ENCODE measurements around the gene CLCN6. TPM values are rescaled to one million over a fixed set of nuclear protein-coding genes. Genes with fewer than 3 reads are reported as not detected.
A peak's percentile ranks its signal among the peaks of the same experiment; 100 is the strongest.

The CLCN6 gene
- total and polyA plus RNA-seq, 2 donors (not counting 1 experiment from before 2014, with no cell fraction given) = 35.0 to 99.8 TPM

DNA sequence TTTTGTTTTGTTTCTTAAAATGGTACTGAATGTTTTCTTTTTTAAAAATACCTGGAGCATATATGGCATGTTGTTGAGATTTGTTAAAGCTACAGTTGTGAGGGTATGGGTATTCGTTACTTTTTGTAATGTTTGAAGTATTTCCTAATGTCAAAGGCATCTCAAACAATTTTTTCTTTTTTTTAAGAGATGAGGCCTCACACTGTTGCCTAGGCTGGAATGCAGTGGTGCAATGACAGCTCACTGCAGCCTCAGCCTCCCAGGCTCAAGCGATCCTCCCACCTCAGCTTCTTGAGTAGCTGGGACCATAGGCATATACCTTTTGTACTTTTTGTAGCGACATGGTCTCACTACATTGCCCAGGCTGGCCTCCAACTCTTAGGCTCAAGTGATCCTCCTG, 16.1 kb downstream of the CLCN6 start:
- Mint-ChIP-seq H3K4me3 (no peak overlapping the region), H3K4me1 (peaks cover 4% of the 10 kb centered on the region), H3K27ac (no peak overlapping the region), H3K27me3 (no peaks in the 10 kb centered on the region), H3K9me3 (ENCODE audit: insufficient read depth) (no peaks in the 10 kb centered on the region)
- ATAC-seq (ENCODE audit: low read depth) (no peak), DNase-seq (no peak)
- ChIA-PET POLR2A (no interaction called here), CTCF (interaction anchor here (1.4 kb wide), 1 partner anchor 17 kb away, joined by 3 read pairs; no protein-coding TSS in a partner anchor)
- H3K4me3 ChIP-seq (ENCODE audit: control extremely low read depth in 1 of 5, extremely low read depth in 1 of 5, insufficient read depth in 1 of 5, low read depth in 2 of 5, low read length in 4 of 5) = no peak overlapping the region
- no peak overlapping the region for H2AFZ ChIP-seq (ENCODE audit: insufficient read depth, low read depth, low read length, poor library complexity, severe bottlenecking)
- H3K27me3 ChIP-seq (replicated peaks in 1 of 4; ENCODE audit: control extremely low read depth in 1 of 4, control insufficient read depth in 3 of 4, insufficient read depth in 4 of 4, low read length in 3 of 4) = no peaks in the 10 kb centered on the region
- no peaks in the 10 kb centered on the region for H4K20me1 ChIP-seq (ENCODE audit: control insufficient read depth, insufficient read depth, low read length, poor library complexity, severe bottlenecking)
- H3K9me3 ChIP-seq (ENCODE audit: control extremely low read depth in 1 of 3, control insufficient read depth in 2 of 3, insufficient read depth in 1 of 3, low read length in 2 of 3) = no peaks in the 10 kb centered on the region
- H3K4me1 ChIP-seq (ENCODE audit: control insufficient read depth in 2 of 2, insufficient read depth in 2 of 2, low read length in 2 of 2) = no peaks in the 10 kb centered on the region
- TF ChIP-seq, protein P1, sequence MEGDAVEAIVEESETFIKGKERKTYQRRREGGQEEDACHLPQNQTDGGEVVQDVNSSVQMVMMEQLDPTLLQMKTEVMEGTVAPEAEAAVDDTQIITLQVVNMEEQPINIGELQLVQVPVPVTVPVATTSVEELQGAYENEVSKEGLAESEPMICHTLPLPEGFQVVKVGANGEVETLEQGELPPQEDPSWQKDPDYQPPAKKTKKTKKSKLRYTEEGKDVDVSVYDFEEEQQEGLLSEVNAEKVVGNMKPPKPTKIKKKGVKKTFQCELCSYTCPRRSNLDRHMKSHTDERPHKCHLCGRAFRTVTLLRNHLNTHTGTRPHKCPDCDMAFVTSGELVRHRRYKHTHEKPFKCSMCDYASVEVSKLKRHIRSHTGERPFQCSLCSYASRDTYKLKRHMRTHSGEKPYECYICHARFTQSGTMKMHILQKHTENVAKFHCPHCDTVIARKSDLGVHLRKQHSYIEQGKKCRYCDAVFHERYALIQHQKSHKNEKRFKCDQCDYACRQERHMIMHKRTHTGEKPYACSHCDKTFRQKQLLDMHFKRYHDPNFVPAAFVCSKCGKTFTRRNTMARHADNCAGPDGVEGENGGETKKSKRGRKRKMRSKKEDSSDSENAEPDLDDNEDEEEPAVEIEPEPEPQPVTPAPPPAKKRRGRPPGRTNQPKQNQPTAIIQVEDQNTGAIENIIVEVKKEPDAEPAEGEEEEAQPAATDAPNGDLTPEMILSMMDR (IDR thresholded peaks at IDR 0.05) = no peak
- TF ChIP-seq EZH2 (IDR thresholded peaks at IDR 0.05; ENCODE audit: borderline replicate concordance, insufficient read depth, low read depth, low read length, poor library complexity, severe bottlenecking) = no peak
- H3K27ac ChIP-seq (ENCODE audit: low read length in 2 of 2) = peak overlapping the region in 1 of 2 donors; percentile 13
- H3K79me2 ChIP-seq (ENCODE audit: control insufficient read depth, insufficient read depth, low read length) = peaks cover 26% of the 10 kb centered on the region
- intact Hi-C loops (cut with micrococcal nuclease) = no loop called here
- peaks cover 33 to 80% of the 10 kb centered on the region in 2 experiments for H3K36me3 ChIP-seq (replicated peaks in 1 of 2; ENCODE audit: control extremely low read depth in 1 of 2, control insufficient read depth in 1 of 2, extremely low read depth in 1 of 2, insufficient read depth in 2 of 2, low read length in 1 of 2)
- H3K4me2 ChIP-seq (replicated peaks; ENCODE audit: low read depth, low read length, poor library complexity, severe bottlenecking) = no peak overlapping the region
- H3K9ac ChIP-seq (ENCODE audit: low read length) = no peak overlapping the region
- WGBS (ENCODE audit: insufficient coverage) = 100% methylated on average over 2 of the region's 3 CpGs

DNA sequence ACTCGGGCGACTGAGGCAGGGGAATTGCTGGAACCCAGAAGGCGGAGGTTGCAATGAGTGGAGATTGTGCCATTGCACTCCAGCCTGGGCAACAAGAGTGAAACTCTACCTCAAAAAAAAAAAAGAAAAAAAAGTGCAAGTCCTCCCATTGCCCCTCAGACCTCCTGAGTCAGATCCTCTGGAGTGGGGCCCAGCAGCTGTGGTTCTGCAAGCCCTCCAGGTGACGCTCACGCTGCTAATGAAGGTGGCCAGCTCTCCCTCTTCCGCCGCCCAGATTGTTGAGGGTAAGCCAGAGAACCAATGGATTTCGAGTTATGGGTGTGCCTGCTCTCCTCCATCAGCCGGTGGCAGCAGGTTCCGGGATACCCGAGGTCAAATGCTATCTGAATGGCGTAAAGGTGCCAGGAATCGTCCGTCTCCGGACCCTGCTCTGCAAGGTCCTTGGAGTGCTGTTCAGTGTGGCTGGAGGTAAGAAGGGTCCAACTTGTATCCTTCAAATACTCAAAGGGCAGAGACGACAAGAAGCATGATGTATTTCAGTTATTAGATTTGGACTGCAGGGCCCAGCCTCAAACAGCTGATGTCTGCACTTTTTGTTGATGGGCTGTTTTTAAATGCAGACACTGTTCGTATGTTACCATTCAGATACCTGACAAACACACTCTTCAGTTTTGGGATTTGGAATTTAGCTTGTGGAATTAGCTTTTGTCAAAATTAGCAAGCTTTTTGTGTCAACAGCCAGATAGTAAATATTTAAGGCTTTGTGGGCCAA, 17.6 kb downstream of the CLCN6 start:
- no peak overlapping the region for H3K4me3 Mint-ChIP-seq
- no peak overlapping the region for H3K4me3 ChIP-seq (ENCODE audit: control extremely low read depth in 1 of 5, extremely low read depth in 1 of 5, insufficient read depth in 1 of 5, low read depth in 2 of 5, low read length in 4 of 5)
- no peak for TF ChIP-seq EZH2 (IDR thresholded peaks at IDR 0.05; ENCODE audit: borderline replicate concordance, insufficient read depth, low read depth, low read length, poor library complexity, severe bottlenecking)
- TF ChIP-seq, protein P1 (IDR thresholded peaks at IDR 0.05) = no peak
- no peaks in the 10 kb centered on the region for H3K4me1 ChIP-seq (ENCODE audit: control insufficient read depth in 2 of 2, insufficient read depth in 2 of 2, low read length in 2 of 2)
- ChIA-PET CTCF (interaction anchor here (0.6 to 1.4 kb wide), 3 partner anchors 15 to 38 kb away, joined by 3 read pairs; partner anchors contain the start of gene NPPA), POLR2A (no interaction called here)
- H3K27me3 Mint-ChIP-seq = no peaks in the 10 kb centered on the region
- no peaks in the 10 kb centered on the region for H3K27me3 ChIP-seq (replicated peaks in 1 of 4; ENCODE audit: control extremely low read depth in 1 of 4, control insufficient read depth in 3 of 4, insufficient read depth in 4 of 4, low read length in 3 of 4)
- peaks cover 31 to 78% of the 10 kb centered on the region in 2 experiments for H3K36me3 ChIP-seq (replicated peaks in 1 of 2; ENCODE audit: control extremely low read depth in 1 of 2, control insufficient read depth in 1 of 2, extremely low read depth in 1 of 2, insufficient read depth in 2 of 2, low read length in 1 of 2)
- H3K9me3 Mint-ChIP-seq (ENCODE audit: insufficient read depth) = no peaks in the 10 kb centered on the region
- H3K4me1 Mint-ChIP-seq = no peaks in the 10 kb centered on the region
- intact Hi-C loops (cut with micrococcal nuclease) = no loop called here
- H2AFZ ChIP-seq (ENCODE audit: insufficient read depth, low read depth, low read length, poor library complexity, severe bottlenecking) = no peak overlapping the region
- DNase-seq (no peak), ATAC-seq (ENCODE audit: low read depth) (no peak)
- no peak overlapping the region for H3K27ac Mint-ChIP-seq
- peaks cover 13% of the 10 kb centered on the region for H3K79me2 ChIP-seq (ENCODE audit: control insufficient read depth, insufficient read depth, low read length)
- H3K9me3 ChIP-seq (ENCODE audit: control extremely low read depth in 1 of 3, control insufficient read depth in 2 of 3, insufficient read depth in 1 of 3, low read length in 2 of 3) = no peaks in the 10 kb centered on the region
- no peak overlapping the region for H3K4me2 ChIP-seq (replicated peaks; ENCODE audit: low read depth, low read length, poor library complexity, severe bottlenecking)
- no peaks in the 10 kb centered on the region for H4K20me1 ChIP-seq (ENCODE audit: control insufficient read depth, insufficient read depth, low read length, poor library complexity, severe bottlenecking)
- no peak overlapping the region for H3K9ac ChIP-seq (ENCODE audit: low read length)
- no peak overlapping the region for H3K27ac ChIP-seq (ENCODE audit: low read length in 2 of 2)
- 97% methylated on average over 9 of the region's 17 CpGs for WGBS (ENCODE audit: insufficient coverage)

Data from B cell (primary cell).